Astrocyte of the hippocampus (primary cell): ENCODE results near the gene SLC35A4.
A peak's percentile ranks its signal among the peaks of the same experiment; 100 is the strongest.
"Not testable (repeated sequence)": the region's sequence is repeated elsewhere in the genome, so short reads cannot be mapped to it uniquely, and the experiment has no call there.

ENCODE experiments used
- DNase-seq: peaks from one replicate; pipeline ENCODE4 v3.0.0; 2011; ENCODE audit warnings: low read depth, low spot score

The SLC35A4 gene

DNA sequence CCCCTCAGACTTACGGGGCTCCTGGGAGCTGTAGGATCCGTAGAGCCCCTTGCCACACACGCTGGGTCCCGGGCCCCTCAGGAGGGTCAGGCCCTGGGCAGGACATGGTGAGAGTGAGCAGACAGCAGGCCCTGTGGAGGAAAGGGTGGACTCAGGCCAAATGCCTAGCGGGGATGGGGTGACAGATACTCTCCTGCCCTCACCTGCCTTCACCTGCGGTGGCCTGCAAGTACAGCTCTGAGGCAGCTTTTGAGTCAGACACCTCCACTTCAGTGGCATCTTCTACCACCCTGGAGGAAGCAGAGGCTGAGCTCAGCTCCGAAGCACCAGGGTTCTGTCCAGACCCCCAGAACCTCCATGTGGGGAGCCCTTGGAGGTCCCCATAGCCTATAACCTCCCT lies 26.2 kb downstream of the SLC35A4 start:
- DNase-seq, result no peak

DNA sequence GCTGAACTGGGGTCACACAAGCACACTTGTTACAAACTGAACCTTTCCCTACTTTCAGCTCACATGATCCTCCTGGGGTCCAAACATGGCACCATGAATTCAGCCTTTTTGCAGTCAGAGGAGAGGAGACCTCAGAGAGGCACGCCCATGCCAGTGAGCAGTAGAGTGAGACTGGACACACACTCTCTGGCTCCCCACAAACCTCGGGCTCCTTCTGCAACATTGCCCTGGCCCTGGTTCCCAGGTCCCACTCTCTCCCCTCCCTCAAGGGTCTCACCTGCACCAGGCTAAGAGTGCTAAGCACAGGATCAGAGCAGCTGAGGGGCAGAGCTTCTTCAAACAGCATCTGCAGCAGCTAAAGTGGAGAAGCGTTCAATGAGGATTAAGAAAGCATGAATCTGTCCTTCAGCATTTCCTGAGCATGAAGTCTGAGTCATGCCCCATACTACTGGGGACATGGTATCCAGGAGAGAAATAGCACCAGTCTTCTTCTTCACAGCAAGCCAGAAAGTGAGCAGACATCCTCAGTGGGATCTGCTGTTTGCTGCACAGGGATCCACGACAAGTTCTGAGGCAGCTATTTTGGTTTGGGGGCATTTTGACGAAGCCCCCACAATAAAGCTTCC lies 27.2 kb downstream of the SLC35A4 start:
- DNase-seq, result no peak

DNA sequence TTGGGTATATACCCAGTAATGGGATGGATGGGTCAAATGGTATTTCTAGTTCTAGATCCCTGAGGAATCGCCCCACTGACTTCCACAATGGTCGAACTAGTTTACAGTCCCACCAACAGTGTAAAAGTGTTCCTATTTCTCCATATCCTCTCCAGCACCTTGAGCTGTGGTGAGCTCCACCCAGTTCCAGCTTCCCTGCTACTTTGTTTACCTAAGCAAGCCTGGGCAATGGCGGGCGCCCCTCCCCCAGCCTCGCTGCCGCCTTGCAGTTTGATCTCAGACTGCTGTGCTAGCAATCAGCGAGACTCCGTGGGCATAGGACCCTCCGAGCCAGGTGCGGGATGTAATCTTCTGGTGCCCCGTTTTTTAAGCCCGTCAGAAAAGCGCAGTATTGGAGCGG lies 28.4 kb downstream of the SLC35A4 start:
- DNase-seq, result not testable (repeated sequence)

DNA sequence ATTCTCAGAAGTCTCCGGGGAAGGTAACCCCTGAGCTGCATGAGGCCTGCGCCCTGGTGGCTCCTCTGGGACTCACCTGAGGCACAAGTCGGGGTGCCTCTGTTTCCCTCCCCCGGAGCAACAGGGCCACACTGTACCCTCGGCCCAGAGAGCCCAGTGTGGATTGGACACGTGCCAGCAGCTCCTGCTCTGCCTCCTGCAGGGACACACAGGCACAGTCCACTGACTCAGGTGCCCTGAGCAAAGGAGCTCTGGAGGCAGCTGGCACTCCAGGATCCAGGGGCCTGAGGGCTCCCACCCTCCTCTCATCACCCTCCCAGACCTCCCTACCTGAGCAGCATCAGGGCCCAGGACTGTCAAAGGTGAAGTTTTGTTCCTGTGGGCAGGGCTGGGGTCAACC lies 29.5 kb downstream of the SLC35A4 start:
- DNase-seq, result no peak

DNA sequence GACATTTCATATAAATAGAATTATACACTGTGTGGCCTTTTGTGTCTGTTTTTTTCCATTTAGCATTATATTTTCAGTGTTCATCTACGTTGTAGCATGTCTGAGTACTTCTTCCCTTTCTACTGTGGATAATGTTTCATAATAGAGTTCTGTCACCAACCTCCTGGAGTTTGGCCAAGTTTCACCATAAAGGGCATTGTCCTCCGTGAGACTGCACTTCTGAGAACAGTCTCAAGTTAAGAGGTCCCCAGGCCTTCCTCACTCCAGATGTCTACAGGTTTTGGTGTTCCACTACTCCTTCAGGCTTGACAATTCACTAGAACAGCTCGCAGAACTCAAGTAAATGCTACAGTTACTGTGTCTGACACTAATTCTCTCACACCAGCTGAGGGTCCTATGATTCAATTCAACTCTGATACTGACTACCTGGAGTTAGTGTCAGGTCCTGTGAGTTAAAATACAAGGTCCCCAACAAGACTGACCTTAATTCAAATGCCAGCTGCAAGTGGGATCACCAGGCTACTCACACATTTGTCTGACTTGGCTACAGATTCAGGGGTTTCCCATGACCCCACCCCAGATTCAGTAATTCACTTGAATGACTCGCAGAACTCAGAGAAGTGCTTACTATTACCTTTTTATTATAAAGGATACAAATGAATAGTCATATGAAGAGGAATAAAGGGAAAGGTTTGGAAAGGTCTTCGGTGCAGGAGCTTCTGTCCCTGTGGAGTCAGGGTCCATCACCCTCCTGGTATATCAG lies 31.1 kb downstream of the SLC35A4 start:
- DNase-seq, result no peak

DNA sequence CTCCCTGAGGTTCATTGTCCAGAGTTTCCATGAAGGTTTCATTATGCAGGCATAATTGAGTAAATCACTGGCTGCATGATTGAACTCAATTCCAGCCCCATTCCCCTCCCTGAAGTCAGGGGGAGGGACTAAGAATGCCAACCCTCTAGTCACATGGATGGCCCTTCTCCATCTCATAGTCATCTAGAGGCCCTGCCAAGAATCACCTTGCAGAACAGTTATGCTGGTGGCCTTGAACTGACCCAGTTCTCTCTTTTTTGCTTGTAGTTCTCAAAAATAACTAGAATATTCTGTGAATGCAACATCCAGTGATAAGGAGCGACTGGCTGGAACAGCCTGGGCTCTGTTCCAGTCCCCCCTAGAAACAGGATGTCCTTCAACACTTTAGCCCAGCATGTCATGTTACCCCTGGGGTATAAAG lies 31.7 kb downstream of the SLC35A4 start:
- DNase-seq, result peak; percentile 62

DNA sequence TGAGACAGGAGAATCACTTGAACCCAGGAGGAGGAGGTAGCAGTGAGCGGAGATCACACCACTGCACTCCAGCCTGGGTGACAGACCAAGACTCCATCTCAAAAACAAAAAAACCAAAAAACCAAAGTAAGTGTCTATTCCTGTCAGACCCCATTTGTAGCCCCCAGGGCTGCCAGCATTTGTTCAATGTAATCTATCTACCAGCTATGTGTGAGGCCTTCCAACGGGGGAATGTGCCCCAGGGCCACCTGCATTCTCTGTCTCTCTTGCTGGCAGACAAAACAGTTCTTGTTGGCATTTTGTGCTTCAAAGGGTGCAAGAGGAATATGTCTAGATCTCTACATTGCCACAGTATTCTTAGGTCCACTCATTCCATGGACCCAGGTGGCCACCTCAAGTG lies 34.2 kb downstream of the SLC35A4 start:
- no peak for DNase-seq

DNA sequence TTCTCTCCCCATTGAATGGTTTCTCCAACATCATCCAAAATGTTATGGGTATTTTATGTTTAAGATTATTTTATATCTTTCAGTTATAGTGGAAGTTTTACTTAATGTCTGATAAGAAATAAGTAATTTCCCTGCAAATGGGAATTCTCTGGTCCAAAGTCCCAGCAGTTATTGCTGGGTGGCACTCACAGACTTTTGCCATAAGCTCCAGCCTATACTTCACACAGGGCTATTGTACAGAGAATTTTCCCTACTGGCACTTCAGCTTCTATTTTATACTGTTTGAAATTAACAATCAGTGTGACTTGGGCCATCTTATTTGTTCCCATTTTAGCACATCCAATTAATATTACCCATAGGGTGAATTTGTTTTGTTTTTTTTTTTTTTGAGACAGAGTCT lies 35.5 kb downstream of the SLC35A4 start:
- no peak for DNase-seq

DNA sequence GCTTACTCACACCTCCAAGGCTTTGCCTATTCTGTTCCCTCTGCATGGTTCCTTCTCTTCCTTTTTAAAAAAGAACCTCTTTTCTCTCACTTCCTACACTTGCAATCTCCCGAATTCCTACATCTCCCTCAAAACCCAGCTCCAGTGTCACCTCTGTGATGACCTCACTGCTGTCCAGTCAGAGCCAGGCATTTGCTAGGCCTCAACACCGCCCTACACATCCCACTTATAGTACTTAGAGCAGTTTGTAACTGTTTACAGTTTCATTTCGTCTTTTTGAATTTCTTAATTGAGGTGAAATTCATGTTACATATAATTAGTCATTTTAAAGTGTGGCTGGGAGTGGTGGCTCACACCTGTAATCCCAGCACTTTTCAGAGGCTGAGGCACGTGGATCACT lies 37.5 kb downstream of the SLC35A4 start:
- DNase-seq, result no peak

DNA sequence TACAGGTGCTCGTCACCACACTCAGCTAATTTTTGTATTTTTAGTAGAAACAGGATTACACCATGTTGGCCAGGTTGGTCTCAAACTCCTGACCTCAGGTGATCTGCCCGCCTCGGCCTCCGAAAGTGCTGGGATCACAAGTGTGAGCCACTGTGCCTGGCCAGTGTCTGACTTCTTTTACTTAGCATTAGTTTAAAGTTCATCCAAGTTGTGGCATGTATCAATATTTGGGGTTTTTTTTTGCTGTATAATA lies 38.7 kb downstream of the SLC35A4 start:
- DNase-seq, result not testable (repeated sequence)

DNA sequence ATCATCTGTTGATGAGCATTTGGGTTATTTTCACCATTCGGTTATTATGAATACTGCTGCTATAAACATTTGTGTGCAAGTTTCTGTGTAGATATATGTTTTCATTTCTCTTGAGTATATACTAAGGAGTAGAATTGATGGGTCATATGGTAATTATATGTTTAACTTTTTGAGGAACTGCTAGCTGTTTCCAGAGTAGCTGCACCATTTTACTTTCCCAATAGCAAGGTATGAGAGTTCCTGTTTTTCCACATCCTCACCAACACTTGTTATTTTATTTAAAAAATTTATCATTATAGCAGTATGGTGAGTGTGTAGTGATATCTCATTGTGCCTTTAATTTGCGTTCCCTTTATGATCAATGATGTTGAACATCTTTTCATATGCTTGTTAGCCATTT lies 39.1 kb downstream of the SLC35A4 start:
- no peak for DNase-seq

DNA sequence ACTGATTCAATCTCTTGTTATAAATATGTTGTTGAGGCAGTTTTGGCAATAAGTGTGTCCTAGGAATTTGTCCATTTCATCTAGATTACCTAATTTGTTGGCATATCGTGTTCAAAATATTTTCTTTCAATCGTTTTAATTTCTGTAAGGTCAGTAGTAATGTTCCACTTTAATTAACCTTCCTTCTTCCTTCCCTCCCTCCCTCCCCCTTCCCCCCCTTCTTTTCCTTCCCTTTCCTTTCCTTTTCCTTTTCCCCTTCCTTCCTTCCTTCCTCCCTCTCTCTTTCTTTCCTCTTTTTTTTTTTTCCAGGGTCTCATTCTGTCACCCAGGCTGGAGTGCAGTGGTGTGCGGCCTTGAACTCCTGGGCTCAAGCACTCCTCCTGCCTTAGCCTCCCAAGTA lies 41.3 kb downstream of the SLC35A4 start:
- DNase-seq, result no peak

DNA sequence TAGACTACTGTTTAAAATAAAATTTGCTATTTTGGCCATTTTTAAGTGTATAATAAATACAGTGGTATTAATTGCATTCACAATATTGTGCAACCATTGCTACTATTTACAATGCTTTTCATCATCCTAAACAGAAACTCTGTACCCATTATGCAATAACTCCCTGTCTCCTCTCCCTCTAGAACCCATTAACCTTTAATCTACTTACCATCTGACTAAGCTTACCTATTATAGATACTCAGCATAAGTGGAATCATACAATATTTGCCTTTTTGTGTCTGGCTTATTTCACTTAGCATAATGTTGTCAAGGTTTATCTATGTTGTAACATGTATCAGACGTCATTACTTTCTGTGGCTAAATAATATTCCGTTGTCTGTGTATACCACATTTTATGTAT lies 42.4 kb downstream of the SLC35A4 start:
- no peak for DNase-seq

DNA sequence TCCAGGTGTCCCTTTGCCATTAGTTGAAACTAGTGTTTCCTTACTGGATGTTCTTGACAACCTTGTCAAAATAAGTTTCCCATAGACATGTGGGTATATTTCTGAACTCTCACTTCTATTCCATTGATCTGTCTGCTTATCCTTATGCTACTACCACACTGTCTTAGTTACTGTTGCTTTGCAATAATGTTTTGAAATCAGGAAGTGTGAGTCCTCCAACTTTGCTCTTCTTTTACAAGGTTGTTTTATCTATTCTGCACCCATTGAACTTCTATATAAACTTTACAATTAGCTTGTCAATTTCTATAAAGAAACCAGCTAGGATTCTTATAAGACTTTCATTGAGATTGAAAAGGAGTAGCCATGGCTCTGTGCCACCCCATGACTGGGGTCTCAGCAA lies 44.1 kb downstream of the SLC35A4 start:
- no peak for DNase-seq

DNA sequence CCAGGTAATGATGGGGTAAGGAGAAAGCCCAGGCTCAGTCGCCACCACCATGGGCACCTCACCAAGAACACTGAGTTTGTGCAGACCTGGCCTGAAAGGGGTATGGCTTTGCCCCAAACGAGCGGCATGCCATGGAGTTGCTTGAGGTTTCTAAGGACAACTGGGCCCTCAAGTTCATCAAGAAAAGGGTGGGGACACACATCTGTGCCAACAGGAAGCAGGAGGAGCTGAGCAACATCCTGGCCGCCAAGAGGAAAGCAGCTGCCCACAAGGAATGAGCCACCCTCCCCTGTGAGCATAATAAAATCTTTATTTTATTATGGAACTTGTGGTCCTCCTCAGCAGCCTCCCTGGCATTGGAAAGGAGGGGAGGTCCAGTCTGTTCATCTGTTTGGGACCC lies 44.5 kb downstream of the SLC35A4 start:
- no peak for DNase-seq

DNA sequence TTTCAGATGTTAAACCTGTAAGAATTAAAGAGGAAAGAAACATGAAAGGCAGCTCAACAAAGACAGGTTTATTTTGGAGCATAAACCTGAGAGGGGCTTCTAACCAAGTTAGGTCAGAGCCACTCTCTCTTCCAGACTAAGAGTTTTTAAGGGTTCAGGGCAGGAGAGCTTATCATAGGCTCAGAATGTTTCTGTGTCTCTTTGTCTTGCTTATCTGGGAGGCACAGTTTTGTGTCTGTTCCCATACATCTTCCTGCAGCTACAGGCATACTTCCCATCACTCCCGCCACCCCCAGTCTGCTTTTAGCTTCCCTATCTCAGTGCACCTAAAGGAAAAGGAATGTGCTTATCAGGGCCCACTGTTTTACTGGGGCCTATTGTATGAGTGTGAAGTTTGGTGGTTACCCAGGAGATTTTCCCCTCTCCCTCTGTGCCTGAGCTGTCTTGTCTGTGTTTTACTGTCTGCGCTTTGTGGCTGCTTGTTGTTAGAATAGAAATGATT lies 46.4 kb downstream of the SLC35A4 start:
- no peak for DNase-seq
